OCI-LY3 (cell line): ENCODE data around the gene TMEM184B.

Experiments
- H2AFZ ChIP-seq: fragments of 200-600, 300-600 bp; shearing (Covaris generic); 2 replicates; pipeline ENCODE4 v1.6.0; 2014; ENCODE audit warnings: antibody characterized with exemption, low read depth, low read length
- H3K27ac ChIP-seq: fragments of 200-600, 300-600 bp; sonication (generic); 2 replicates; pipeline ENCODE4 v1.5.1; 2014; ENCODE audit warnings: mild to moderate bottlenecking, low read length, moderate library complexity, mixed read lengths
- H3K27me3 ChIP-seq: fragments of 200-600, 300-600 bp; sonication (generic); 2 replicates; pipeline ENCODE4 v1.6.1; 2014; ENCODE audit warnings: low read depth, low read length, mixed read lengths
- H3K36me3 ChIP-seq: fragments of 200-600, 300-600 bp; sonication (generic); replicated peaks from 2 replicates; pipeline ENCODE3; 2014; ENCODE audit warnings: low read depth, low read length, mixed read lengths
- H3K4me1 ChIP-seq: fragments of 300-600, 200-600 bp; sonication (generic); 2 replicates; pipeline ENCODE4 v1.6.1; 2014; ENCODE audit warnings: low read length, mixed read lengths
- H3K4me2 ChIP-seq: fragments of 200-600, 300-600 bp; sonication (generic); 2 replicates; pipeline ENCODE4 v1.6.1; 2014; ENCODE audit warnings: low read length, mixed read lengths
- H3K4me3 ChIP-seq: fragments of 300-600, 200-600 bp; sonication (generic); 2 replicates; pipeline ENCODE4 v1.5.1; 2014; ENCODE audit warnings: antibody characterized with exemption, mild to moderate bottlenecking, low read length, moderate library complexity
- H3K79me2 ChIP-seq: fragments of 300-600, 200-600 bp; shearing (Covaris generic); 2 replicates; pipeline ENCODE4 v1.6.1; 2014; ENCODE audit warnings: mild to moderate bottlenecking, low read length, mixed read lengths
- H3K9ac ChIP-seq: fragments of 300-600, 200-600 bp; shearing (Covaris generic); 2 replicates; pipeline ENCODE4 v1.6.0; 2014; ENCODE audit warnings: mild to moderate bottlenecking, low read length, moderate library complexity
- H3K9me3 ChIP-seq: fragments of 200-600, 300-600 bp; shearing (Covaris generic); 2 replicates; pipeline ENCODE4 v1.6.1; 2014; ENCODE audit warnings: low read length, mixed read lengths; ENCODE audit not compliant: insufficient read depth
- H4K20me1 ChIP-seq: fragments of 200-600, 300-600 bp; sonication (generic); 2 replicates; pipeline ENCODE4 v1.6.1; 2016; ENCODE audit warnings: low read length, mixed read lengths; ENCODE audit not compliant: insufficient read depth
- EZH2phosphoT487 ChIP-seq: fragments of 200-600 bp; shearing (Covaris generic); IDR thresholded peaks from 2 replicates; pipeline ENCODE4 v1.6.1; 2018; ENCODE audit warnings: antibody characterized with exemption, mixed run types, low read depth
- TF ChIP-seq, protein P1 (sequence below): fragments of 200-600, 300-600 bp; sonication (generic); IDR thresholded peaks from 2 replicates; pipeline ENCODE4 v1.5.1; 2014; ENCODE audit warnings: antibody characterized with exemption, low read length, low read depth

The TMEM184B gene

DNA sequence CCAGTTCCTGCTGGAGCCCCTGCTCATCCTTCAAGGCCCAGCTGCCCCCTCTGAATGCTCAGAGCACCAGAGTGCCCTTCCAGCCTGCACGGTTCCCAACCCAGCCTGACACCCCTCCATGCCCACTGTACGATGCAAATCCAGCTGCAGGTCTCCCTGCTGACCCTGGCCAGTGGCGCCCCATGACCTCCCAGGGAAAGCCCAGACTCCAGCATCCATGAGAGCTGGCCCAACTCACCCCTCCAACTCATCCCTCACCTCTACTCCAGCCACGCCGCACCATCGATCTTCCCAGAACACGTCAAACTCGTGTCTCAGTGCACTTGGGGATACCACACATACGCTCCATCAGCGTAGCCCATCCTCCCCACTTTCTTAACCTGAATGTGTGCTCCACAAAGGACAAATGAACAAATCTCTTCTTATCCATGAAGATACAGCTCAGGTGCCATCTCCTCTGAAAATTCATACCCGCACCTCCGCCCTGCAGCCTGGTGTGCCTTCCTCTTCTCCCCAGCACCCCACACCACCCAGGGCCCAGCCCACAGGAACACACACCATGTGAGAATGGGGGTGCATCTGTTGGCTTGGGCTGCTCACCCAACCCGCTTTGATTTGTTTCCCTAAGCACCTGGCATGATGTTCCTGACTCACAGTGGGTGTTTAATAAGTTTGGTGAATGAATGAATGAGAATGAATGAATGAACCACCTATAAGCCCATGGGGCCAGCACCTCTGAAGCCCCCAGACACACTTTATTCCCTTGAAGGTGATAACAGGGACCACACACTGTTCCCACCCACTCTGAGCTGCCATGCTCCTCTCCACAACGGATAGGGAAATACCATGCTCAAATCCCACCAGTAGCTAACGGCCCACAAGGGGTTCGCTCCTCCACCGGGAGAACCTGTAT, 97.3 kb downstream of the TMEM184B start:
- TF ChIP-seq, protein P1, sequence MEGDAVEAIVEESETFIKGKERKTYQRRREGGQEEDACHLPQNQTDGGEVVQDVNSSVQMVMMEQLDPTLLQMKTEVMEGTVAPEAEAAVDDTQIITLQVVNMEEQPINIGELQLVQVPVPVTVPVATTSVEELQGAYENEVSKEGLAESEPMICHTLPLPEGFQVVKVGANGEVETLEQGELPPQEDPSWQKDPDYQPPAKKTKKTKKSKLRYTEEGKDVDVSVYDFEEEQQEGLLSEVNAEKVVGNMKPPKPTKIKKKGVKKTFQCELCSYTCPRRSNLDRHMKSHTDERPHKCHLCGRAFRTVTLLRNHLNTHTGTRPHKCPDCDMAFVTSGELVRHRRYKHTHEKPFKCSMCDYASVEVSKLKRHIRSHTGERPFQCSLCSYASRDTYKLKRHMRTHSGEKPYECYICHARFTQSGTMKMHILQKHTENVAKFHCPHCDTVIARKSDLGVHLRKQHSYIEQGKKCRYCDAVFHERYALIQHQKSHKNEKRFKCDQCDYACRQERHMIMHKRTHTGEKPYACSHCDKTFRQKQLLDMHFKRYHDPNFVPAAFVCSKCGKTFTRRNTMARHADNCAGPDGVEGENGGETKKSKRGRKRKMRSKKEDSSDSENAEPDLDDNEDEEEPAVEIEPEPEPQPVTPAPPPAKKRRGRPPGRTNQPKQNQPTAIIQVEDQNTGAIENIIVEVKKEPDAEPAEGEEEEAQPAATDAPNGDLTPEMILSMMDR, result no peak
- TF ChIP-seq EZH2phosphoT487, result no peak
- Histone ChIP-seq H3K4me2 (no peak overlapping the region), H3K27ac (no peak overlapping the region), H3K4me1 (peaks cover 30% of the 10 kb centered on the region), H4K20me1 (no peaks in the 10 kb centered on the region), H3K4me3 (no peak overlapping the region), H3K9me3 (no peaks in the 10 kb centered on the region), H3K79me2 (no peaks in the 10 kb centered on the region), H2AFZ (no peak overlapping the region), H3K27me3 (no peaks in the 10 kb centered on the region), H3K36me3 (no peaks in the 10 kb centered on the region), H3K9ac (no peak overlapping the region)

DNA sequence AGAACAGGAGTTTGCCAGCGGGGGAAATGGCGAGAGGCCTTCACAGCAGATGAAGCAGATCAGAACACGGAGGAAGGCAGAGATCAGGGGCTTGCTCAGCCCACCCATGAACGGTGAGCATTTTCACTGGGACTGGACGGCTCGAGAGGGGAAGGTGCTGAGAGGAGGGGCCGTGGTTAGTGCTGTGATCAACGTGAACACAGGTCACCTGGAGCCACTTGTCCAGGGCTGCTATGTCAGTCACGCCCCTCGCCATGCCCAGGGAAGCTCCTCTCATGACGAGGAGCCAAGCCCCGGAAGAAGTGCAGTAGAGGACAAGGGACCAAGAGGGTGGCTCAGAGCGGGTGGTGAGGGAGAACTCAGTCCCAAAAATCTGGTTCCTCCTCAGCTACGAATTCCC, 98.2 kb downstream of the TMEM184B start:
- Histone ChIP-seq H3K4me1 (peaks cover 22% of the 10 kb centered on the region), H3K9me3 (no peaks in the 10 kb centered on the region), H4K20me1 (no peaks in the 10 kb centered on the region), H3K36me3 (no peaks in the 10 kb centered on the region), H3K79me2 (no peaks in the 10 kb centered on the region), H3K27ac (no peak overlapping the region), H3K27me3 (no peaks in the 10 kb centered on the region), H3K4me2 (no peak overlapping the region), H2AFZ (no peak overlapping the region), H3K4me3 (no peak overlapping the region), H3K9ac (no peak overlapping the region)
- TF ChIP-seq, protein P1, result no peak
- TF ChIP-seq EZH2phosphoT487, result no peak

DNA sequence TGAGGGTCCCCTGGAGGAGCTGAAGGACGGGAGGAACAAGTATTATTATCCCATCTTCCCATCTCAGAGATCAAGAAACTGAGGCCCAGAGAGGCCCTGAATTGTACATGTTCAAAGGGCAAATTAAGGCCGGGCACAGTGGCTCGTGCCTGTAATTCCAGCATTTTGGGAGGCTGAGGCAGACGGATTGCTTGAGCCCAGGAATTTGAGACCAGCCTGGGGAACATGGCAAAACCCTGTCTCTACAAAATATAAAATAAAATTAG, 99.2 kb downstream of the TMEM184B start:
- Histone ChIP-seq H3K4me2 (no peak overlapping the region), H3K27me3 (no peaks in the 10 kb centered on the region), H2AFZ (no peak overlapping the region), H3K27ac (no peak overlapping the region), H3K4me3 (no peak overlapping the region), H3K36me3 (no peaks in the 10 kb centered on the region), H4K20me1 (no peaks in the 10 kb centered on the region), H3K9ac (no peak overlapping the region), H3K4me1 (peaks cover 15% of the 10 kb centered on the region), H3K79me2 (no peaks in the 10 kb centered on the region), H3K9me3 (no peaks in the 10 kb centered on the region)
- TF ChIP-seq, protein P1, result no peak
- no peak for TF ChIP-seq EZH2phosphoT487

DNA sequence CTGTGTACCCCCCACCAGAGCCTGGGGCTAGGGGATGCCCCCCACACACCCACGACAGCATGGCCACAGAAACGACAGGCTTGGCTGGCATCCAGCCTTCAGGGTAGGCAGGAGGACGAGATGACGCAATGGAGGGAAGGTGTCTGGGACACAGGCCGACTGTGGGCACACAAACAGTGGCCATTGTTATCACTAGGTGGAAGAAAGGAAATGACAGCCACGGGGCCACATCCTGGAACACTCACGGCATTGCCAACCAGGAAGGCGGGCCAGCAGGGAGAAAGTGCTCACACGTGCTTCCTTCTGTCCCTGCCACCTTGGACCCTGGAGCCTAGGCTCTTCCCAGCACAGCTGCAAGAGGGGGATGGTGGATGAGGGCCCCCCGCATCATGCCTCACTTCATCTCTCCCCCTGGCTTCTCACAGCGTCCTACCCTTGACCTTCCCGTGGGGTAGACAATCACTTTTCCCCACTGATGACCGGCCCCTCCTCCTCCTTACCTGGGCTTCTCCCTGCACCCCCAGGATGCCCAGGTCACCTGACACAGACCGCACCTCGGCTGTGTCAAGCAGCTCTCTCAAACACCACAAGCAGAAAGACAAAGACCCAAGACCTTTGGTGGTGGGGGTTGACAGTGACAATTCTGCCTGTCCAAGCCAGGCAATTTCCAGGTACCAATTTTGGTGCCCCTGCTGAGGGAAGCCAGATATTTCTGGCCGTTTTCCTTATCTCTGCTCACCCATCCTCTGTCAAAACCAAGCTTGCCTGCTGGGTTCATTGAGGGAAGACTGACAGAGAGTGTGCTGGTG, 99.8 kb downstream of the TMEM184B start:
- Histone ChIP-seq H4K20me1 (no peaks in the 10 kb centered on the region), H3K79me2 (no peaks in the 10 kb centered on the region), H3K27me3 (no peaks in the 10 kb centered on the region), H3K4me2 (no peak overlapping the region), H3K9ac (no peak overlapping the region), H3K9me3 (no peaks in the 10 kb centered on the region), H3K36me3 (no peaks in the 10 kb centered on the region), H3K4me3 (no peak overlapping the region), H3K27ac (no peak overlapping the region), H3K4me1 (peaks cover 15% of the 10 kb centered on the region), H2AFZ (no peak overlapping the region)
- TF ChIP-seq, protein P1, result no peak
- TF ChIP-seq EZH2phosphoT487, result no peak
